Small intestine (tissue), 7 donors: Measurements from ENCODE around the gene MRFAP1L1. TPM values are rescaled to one million over a fixed set of nuclear protein-coding genes. Genes with fewer than 3 reads are reported as not detected.
"Not testable (repeated sequence)": the region's sequence is repeated elsewhere in the genome, so short reads cannot be mapped to it uniquely, and the experiment has no call there.

Experiments used
- DNase-seq, 2 donors: peaks; one replicate each; pipeline versions ENCODE4 v3.0.0 to v3.0.0-alpha.2; 2013
- FAIRE-seq: peaks from 2 replicates; lab custom pipeline; 2012; peaks lifted over from hg19 to GRCh38; lab: Jason Lieb, UNC
- H3K27ac ChIP-seq, 3 donors: one replicate each; pipeline ENCODE4 v1.5.1; 2013; ENCODE audit warnings: low read length in 2 of 3, mild to moderate bottlenecking in 2 of 3, control low read depth in 1 of 3, inconsistent platforms in 1 of 3, low read depth in 1 of 3, moderate library complexity in 1 of 3
- H3K27me3 ChIP-seq, 3 donors: one replicate each; pipeline ENCODE4 v1.6.1; 2013; ENCODE audit warnings: low read length in 3 of 3, inconsistent platforms in 1 of 3; ENCODE audit not compliant: control insufficient read depth in 3 of 3, insufficient read depth in 3 of 3
- H3K36me3 ChIP-seq, 3 donors: one replicate each; pipeline ENCODE4 v1.6.1; 2013; ENCODE audit warnings: low read length in 3 of 3, inconsistent platforms in 1 of 3, low read depth in 1 of 3, mild to moderate bottlenecking in 1 of 3, moderate library complexity in 1 of 3; ENCODE audit not compliant: control insufficient read depth in 3 of 3, insufficient read depth in 2 of 3
- H3K4me1 ChIP-seq, 3 donors: one replicate each; pipeline ENCODE4 v1.6.1; 2013; ENCODE audit warnings: low read length in 2 of 3, inconsistent platforms in 1 of 3, low read depth in 1 of 3, mild to moderate bottlenecking in 1 of 3, moderate library complexity in 1 of 3; ENCODE audit not compliant: control insufficient read depth in 3 of 3, insufficient read depth in 2 of 3
- H3K4me3 ChIP-seq, 3 donors: one replicate each; pipeline ENCODE4 v1.5.1; 2013; ENCODE audit warnings: low read length in 3 of 3, control low read depth in 1 of 3, inconsistent platforms in 1 of 3, low read depth in 1 of 3, mild to moderate bottlenecking in 1 of 3, moderate library complexity in 1 of 3
- H3K9me3 ChIP-seq, 2 donors: one replicate each; pipeline ENCODE4 v1.6.1; 2013; ENCODE audit warnings: low read depth in 1 of 2, low read length in 1 of 2; ENCODE audit not compliant: control insufficient read depth in 2 of 2, insufficient read depth in 1 of 2
- WGBS, 3 donors: extraction: QIAGEN DNeasy Blood & Tissue Kit; methylation state at CpG; one replicate each; pipeline ENCODE4 v1.1.7; 2013; 5-methylcytosine and 5-hydroxymethylcytosine counted together
- polyA plus RNA-seq, 4 donors: library from polyadenylated mRNA; stranded (reverse) in 3 of 4; unstranded in 1 of 4; fragments of 200-250 nt in 3 of 4; fragments of 120-200 nt in 1 of 4; gene quantifications; one replicate each; pipeline versions ENCODE4 v1.2.1 to v1.2.3, GENCODE V29; 2013
- donor health status: healthy with polysubstance abuse.
- donor health status: control.
- donor health status: control.
- donor health status: Bipolar disorder and iron deficiency.
- donor health status: healthy.

Gene MRFAP1L1
- polyA plus RNA-seq, 4 donors, result 36.0 to 58.5 (median 45.2) TPM

DNA sequence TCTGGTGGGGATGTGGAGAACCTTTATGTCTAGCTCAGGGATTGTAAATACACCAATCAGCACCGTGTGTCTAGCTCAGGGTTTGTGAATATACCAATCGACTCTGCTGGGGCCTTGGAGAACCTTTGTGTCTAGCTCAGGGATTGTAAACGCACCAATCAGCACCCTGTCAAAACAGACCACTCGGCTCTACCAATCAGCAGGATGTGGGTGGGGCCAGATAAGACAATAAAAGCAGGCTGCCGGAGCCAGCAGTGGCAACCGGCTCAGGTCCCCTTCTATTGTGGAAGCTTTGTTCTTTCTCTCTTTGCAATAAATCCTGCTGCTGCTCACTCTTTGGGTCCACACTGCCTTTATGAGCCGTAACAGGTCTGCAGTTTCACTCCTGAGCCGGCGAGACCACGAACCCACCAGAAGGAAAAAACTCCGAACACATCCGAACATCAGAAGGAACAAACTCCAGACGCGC, 36.4 kb downstream of the MRFAP1L1 start:
- DNase-seq, result peak in 1 of 2 donors; percentile 34
- 23 to 33% (median 32%) methylated on average over 12 to 14 of the region's 14 CpGs for WGBS, 3 donors
- H3K9me3 ChIP-seq, H3K27me3 ChIP-seq, FAIRE-seq: not testable (repeated sequence)
- Histone ChIP-seq H3K27ac (peak overlapping the region; percentile 75 to 91 (median 87)), H3K4me3 (peak overlapping the region in 2 of 3 donors; percentile 52 to 86), H3K36me3 (peaks cover 0 to 13% (median 0%) of the 10 kb centered on the region in 3 donors), H3K4me1 (peaks cover 5 to 16% (median 6%) of the 10 kb centered on the region in 3 donors)

DNA sequence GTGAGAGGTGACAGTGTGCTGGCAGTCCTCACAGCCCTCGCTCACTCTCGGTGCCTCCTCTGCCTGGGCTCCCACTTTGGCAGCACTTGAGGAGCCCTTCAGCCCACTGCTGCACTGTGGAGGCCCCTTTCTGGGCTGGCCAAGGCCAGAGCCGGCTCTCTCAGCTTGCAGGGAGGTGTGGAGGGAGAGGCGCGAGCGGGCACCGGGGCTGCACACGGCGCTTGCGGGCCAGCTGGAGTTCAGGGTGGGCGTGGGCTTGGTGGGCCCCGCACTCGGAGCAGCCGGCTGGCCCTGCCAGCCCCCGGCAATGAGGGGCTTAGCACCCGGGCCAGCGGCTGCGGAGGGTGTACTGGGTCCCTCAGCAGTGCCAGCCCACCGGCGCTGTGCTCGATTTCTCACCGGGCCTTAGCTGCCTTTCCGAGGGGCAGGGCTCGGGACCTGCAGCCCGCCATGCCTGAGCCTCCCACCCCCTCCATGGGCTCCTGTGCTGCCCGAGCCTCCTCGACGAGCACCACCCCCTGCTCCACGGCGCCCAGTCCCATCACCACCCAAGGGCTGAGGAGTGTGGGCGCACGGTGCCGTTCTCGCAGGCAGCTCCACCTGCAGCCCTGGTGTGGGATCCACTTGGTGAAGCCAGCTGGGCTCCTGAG, 37.0 kb downstream of the MRFAP1L1 start:
- not testable (repeated sequence) for DNase-seq, H3K9me3 ChIP-seq, H3K4me3 ChIP-seq, FAIRE-seq, H3K27me3 ChIP-seq
- Histone ChIP-seq H3K36me3 (peaks cover 0 to 12% (median 0%) of the 10 kb centered on the region in 3 donors), H3K4me1 (peaks cover 5 to 16% (median 6%) of the 10 kb centered on the region in 3 donors), H3K27ac (peak overlapping the region in 1 of 3 donors; percentile 75)
- 95 to 99% (median 97%) methylated on average over 22 to 34 of the region's 34 CpGs for WGBS, 3 donors

DNA sequence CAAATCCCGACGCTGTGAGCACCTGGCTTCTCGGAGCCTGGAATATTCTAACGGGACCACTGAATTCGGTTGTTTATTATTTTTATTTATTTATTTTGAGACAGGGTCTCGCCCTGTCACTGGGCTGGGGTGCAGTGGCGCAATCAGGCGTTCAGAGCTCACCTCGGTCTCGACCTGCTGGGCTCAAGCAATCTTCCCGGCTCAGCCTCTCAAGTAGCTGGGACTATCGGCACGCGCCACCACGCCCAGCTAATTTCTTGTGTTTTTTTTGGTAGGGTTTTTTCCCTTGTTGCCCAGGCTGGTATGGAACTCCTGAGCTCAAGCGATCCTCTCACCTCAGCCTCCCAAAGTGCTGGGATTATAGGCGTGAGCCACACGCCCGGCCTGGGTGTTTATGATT, 37.5 kb downstream of the MRFAP1L1 start:
- FAIRE-seq, result no peak
- peaks cover 5 to 16% (median 6%) of the 10 kb centered on the region in 3 donors for H3K4me1 ChIP-seq
- no peaks in the 10 kb centered on the region for H3K9me3 ChIP-seq
- no peak for DNase-seq
- peaks cover 0 to 10% (median 0%) of the 10 kb centered on the region in 3 donors for H3K36me3 ChIP-seq
- no peak overlapping the region for H3K27ac ChIP-seq
- 95 to 97% (median 95%) methylated on average over 19 of the region's 19 CpGs for WGBS, 3 donors
- no peaks in the 10 kb centered on the region for H3K27me3 ChIP-seq
- no peak overlapping the region for H3K4me3 ChIP-seq

DNA sequence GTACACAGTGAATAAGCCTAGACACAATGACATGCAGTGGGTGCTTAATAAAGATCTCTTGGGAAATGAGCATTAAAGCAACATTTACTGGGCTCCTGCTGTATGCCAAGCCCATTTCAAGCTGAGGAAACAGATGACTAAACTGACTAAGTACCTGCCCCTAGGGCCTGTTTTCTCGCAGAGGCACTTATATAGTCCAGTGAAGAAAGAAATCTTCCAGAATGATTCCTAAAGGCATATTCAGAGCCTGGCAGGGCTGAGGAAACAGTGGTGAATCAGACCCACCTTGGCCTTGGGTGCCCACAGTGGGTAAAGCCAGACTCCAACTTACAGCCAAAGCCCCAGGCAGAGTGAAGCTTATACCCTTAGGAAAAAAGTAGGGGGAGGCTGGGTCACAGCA, 38.0 kb downstream of the MRFAP1L1 start:
- H3K27ac ChIP-seq, result no peak overlapping the region
- peaks cover 0 to 5% (median 0%) of the 10 kb centered on the region in 3 donors for H3K36me3 ChIP-seq
- no peaks in the 10 kb centered on the region for H3K9me3 ChIP-seq
- WGBS, 3 donors, result 88 to 100% (median 88%) methylated on average over 1 of the region's 1 CpG
- peaks cover 5 to 16% (median 6%) of the 10 kb centered on the region in 3 donors for H3K4me1 ChIP-seq
- H3K4me3 ChIP-seq, result no peak overlapping the region
- no peak for DNase-seq
- no peaks in the 10 kb centered on the region for H3K27me3 ChIP-seq
- FAIRE-seq, result no peak

DNA sequence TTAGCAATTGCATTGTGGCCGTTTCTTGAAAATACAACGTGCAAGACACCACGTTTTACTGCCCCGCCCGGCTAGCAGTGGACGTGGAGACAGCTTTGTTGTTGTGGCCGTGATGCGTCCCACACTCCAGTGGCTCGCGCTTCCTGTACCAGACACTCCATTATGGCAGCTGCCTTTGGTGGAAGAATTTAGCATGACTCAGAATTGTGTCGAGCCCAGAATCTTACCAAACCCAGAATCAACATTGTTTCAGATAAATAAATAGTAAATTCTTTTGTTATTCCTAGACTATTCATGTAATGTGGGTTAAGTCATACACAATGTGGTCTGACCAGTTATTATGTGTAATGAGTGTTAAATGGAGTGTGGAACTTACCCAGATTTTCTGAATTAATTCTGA, 41.3 kb downstream of the MRFAP1L1 start:
- 64 to 87% (median 79%) methylated on average over 11 of the region's 11 CpGs for WGBS, 3 donors
- Histone ChIP-seq H3K4me1 (no peaks in the 10 kb centered on the region), H3K27ac (no peak overlapping the region), H3K9me3 (no peaks in the 10 kb centered on the region), H3K36me3 (no peaks in the 10 kb centered on the region), H3K4me3 (no peak overlapping the region), H3K27me3 (peaks cover 0 to 19% (median 8%) of the 10 kb centered on the region in 3 donors)
- FAIRE-seq (no peak), DNase-seq (no peak)

DNA sequence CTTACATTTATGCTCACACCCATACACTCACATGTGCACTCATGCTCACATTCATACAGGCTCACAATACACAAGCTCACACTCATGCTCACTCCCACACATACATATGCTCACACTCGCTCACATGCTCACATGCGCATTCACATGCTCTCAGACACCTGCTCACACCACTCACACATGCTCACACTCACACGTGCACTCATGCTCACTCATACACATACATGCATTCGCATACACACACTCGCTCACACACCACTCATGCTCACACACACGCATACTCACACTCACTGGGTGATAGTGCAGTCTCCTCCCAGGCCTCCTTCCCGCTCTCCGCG, 44.4 kb downstream of the MRFAP1L1 start:
- H3K36me3 ChIP-seq, result no peaks in the 10 kb centered on the region
- H3K9me3 ChIP-seq, result no peaks in the 10 kb centered on the region
- H3K4me1 ChIP-seq, result no peaks in the 10 kb centered on the region
- H3K4me3 ChIP-seq, result no peak overlapping the region
- WGBS, 3 donors, result 97% methylated on average over 9 of the region's 9 CpGs
- FAIRE-seq (no peak), DNase-seq (no peak)
- H3K27me3 ChIP-seq, result peaks cover 0 to 31% (median 12%) of the 10 kb centered on the region in 3 donors
- H3K27ac ChIP-seq, result no peak overlapping the region

- Histone ChIP-seq H3K4me1 (no peaks in the 10 kb centered on the region), H3K27me3 (peaks cover 0 to 43% (median 12%) of the 10 kb centered on the region in 3 donors), H3K4me3 (no peak overlapping the region), H3K9me3 (no peaks in the 10 kb centered on the region), H3K36me3 (no peaks in the 10 kb centered on the region), H3K27ac (no peak overlapping the region)
- no peak for DNase-seq
- 18 to 19% (median 19%) methylated on average over 50 to 55 of the region's 55 CpGs for WGBS, 3 donors
- FAIRE-seq, result no peak
These were observed 45.9 kb downstream of the MRFAP1L1 start for GRCh38 chr4:6663596-6664393.

- Histone ChIP-seq H3K27me3 (peaks cover 3 to 52% (median 12%) of the 10 kb centered on the region in 3 donors), H3K27ac (no peak overlapping the region), H3K4me3 (no peak overlapping the region), H3K4me1 (no peaks in the 10 kb centered on the region), H3K36me3 (no peaks in the 10 kb centered on the region), H3K9me3 (no peaks in the 10 kb centered on the region)
- WGBS, 3 donors, result 90 to 98% (median 93%) methylated on average over 3 of the region's 3 CpGs
- FAIRE-seq (no peak), DNase-seq (no peak)
These were observed 47.1 kb downstream of the MRFAP1L1 start for GRCh38 chr4:6662591-6662990.
